NCI-H2081 treated with DMSO at 0.1 percent for 48 hours (cell line): ENCODE results near the gene PKN2.
"Not testable (repeated sequence)": the region's sequence is repeated elsewhere in the genome, so short reads cannot be mapped to it uniquely, and the experiment has no call there.

ENCODE experiments used
- DNase-seq: peaks from one replicate; lab custom pipeline; 2025; lab: John Stamatoyannopoulos, UW

Gene PKN2

DNA sequence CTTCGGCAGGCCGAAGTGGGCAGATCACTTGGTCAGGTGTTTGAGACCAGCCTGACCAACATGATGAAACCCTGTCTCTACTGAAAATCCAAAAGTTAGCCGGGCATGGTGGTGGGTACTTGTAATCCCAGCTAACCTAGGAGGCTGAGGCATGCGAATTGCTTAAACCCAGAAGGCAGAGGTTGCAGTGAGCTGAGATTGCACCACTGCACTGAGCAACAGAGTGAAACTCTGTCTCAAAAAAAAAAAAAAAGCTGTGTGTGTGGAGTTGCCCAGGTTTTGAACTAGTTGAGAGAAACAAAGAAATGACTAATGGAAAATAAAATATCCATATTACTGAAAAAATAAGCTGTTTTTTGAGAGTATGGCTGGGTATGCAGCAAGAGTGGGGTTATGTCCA is 107.1 kb downstream of the PKN2 start:
- no peak for DNase-seq

DNA sequence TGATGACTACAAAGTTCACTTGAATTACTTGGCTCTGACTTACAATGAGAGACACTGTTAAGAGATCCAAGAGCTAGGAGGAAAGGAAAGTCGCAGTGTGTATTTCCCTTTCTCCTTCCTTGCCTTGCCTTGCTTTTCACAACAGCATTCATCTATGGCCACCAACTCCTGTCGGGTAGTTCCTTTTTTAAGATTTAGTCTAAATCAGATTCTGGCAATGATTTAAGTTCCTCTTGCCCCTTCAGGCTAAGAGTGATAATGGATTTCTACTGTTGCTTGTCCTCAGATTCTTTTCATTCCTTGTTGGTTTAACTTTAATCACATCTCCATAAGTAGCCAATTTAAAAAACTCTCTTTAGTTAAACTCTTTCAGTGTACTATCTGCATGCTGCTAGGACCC is 115.4 kb downstream of the PKN2 start:
- no peak for DNase-seq

DNA sequence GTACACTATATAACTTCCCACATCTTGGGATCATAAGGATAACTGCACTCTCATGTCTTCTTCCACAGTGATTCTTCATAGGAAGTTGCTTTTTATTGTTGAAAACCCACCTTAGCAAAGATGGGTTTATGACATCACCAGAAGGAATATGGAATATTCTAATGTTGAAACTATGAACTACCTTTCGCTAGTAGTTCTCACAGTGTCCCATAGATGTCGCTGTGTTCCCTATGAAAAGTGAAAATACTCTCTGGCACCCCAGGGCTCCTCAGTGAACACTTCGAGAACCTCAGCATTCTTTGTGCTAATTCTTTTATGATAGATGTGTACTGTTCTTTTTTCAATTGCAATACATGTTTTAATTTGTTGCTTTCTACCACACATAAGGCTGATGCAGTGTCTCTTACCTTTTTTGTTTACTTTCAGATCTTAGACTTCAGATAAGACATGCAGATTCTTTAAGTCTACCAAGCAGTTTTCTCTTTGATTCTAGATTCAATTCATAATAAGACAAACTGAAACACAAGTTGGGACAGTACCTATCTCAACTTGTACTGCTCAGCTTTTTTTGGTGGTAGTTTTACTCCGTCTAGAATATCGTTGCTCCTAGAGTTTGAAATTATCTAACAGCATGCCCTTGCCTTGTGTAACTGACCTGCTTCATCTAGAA is 116.4 kb downstream of the PKN2 start:
- DNase-seq: no peak

DNA sequence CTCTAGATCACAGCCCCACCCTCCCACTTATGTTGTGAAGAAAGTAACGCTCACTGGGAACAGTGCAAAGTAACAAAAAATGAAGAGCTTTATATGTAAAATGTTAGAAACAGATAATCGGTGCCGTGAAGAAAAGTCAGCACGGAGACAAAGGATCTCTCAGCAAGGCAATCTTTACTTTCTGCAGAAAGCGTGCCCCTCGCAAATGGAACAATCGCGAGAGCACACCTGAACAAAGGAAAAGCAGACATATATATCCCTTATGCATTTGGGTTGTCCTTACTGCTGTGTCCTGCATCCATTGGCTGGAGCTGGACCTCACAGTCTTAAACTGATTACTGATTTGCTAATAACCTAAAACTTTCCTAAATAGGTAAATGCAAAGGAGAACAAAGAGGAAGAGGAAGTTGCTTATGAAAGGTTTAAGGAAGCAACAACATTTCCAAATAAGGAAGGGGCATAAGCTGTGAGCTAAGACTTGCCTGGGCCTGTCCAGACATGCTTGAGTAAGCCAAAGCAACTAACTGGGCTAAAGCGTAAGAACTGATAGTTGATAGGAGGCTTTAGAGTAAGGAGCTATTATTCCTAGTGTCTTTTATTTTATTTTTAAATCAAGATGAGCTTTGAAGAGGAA is 117.6 kb downstream of the PKN2 start:
- DNase-seq: no peak

DNA sequence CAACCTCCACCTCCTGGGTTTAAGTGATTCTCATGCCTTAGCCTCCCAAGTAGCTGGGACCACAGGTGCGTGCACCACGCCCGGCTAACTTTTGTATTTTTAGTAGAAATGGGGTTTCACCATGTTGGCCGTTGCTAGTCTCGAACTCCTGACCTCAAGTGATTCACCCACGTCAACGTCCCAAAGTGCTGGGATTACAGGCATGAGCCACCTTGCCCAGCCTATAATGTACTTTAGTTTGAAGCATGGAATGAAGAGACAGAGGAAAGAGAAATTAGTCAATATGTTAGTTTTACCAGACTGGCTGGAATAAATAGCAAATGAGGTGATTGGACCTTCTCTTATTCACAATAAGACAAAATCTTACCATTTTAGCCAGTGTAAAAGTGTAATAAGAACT is 118.3 kb downstream of the PKN2 start:
- DNase-seq: no peak

DNA sequence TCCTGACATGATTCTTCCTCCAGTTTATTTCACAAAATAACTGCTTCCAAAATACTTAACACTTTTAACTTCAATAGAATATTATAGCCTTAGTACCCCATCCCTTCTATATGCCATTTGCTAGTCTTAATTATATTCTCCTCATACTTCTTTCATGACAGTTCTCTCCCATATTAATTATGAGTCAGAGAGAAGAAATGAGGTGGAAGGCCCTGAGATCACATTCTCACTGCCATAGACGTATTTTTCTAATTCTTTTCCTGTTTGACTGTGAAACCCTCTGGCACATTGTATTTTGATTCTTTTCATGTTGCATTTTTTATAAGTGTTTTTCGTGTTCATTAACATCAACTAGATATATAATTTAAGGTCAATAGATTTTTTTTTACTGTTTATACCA is 118.9 kb downstream of the PKN2 start:
- DNase-seq: no peak

DNA sequence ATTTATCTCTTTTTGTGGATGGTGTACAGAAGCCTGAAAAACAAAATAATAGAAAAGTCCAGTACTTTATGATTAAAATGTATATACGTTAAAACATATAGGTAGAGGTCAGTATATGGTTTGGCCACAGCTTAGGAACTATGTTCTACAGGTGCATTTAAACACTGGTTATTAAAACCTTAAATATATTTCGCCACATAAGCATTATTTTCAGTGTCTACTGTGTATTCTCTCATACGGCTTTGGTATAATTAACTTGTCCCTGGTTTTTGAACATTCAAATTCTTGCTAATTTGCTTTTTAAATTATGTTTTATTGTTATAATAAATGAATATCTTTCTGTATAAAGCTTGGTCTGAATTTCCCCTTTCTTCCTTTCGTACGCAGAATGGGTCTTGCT is 119.4 kb downstream of the PKN2 start:
- DNase-seq: no peak

DNA sequence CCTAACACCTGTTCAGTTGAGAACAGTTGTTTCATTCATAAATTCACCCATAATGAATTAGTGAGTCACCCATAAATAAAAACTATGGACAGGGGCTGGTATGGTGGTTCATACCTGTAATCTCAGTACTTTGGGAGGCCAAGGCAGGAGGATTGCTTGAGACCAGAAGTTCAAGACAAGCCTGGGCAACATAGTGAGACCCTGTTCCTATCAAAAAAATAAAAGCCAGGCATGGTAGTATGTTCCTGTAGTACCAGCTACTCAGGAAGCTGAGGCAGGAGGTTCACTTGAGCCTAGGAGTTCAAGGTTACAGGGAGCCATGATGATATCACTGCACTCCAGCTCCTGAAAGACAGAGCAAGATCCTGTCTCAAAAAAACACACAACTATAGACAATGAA is 128.3 kb downstream of the PKN2 start:
- DNase-seq: no peak

DNA sequence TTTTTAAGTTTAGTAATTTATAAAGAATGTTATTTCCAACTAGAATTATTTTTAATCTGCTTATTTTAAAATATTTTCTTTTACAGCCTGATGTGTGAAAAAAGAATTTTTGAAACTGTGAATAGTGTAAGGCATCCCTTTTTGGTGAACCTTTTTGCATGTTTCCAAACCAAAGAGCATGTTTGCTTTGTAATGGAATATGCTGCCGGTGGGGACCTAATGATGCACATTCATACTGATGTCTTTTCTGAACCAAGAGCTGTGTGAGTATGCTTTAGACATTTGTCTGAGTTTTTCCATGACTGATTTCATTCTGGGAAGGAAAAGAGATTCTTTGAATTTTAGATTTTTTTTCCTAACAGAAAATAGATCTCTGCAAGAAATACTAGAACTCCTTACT is 129.4 kb downstream of the PKN2 start:
- DNase-seq: no peak

DNA sequence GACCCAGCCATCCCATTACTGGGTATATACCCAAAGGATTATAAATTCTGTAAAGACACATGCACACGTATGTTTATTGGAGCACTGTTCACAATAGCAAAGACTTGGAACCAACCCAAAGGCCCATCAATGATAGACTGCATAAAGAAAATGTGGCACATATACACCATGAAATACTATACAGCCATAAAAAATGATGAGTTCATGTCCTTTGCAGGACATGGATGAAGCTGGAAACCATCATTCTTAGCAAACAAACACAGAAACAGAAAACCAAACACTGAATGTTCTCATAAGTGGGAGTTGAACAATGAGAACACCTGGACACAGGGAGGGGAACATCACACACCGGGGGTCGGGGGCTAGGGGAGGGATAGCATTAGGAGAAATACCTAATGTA is 135.6 kb downstream of the PKN2 start:
- DNase-seq: not testable (repeated sequence)

DNA sequence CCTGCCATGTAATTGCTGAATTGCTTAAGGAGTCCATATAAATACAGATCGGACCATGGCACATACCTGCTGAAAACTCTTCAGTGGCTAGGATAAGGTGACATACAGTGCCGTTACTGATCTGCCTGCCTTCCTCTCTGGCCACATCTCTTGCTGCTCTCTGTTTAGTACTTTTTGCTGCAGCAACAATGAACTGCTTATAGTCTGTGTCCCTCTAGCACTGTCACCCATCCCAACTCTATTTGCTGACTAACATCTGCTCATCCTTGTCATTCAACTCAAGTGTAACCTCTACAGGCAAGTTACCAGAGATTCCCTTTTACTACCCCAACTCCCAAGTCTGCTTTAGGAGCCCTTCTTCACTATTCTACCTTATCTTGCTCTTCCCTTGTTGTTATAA is 141.6 kb downstream of the PKN2 start:
- DNase-seq: no peak

DNA sequence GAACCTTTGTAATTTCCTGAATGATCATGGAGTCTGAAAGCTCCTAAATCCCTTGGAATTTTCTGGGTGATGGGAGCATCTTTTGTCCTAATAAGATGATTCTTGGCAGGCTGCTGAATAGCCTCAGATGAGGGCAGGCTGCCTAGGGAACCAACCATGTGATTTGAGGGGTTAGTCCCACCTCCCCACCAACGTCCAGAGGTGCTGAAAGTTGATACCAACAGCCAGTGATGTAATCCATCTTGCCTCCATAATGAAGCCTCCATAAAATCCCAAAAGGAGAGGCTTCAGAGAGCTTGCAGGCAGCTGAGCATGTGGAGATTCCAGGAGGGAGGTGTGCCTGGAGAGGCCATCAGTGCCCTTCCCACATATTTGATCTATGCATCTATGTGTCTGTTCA is 163.6 kb downstream of the PKN2 start:
- no peak for DNase-seq

DNA sequence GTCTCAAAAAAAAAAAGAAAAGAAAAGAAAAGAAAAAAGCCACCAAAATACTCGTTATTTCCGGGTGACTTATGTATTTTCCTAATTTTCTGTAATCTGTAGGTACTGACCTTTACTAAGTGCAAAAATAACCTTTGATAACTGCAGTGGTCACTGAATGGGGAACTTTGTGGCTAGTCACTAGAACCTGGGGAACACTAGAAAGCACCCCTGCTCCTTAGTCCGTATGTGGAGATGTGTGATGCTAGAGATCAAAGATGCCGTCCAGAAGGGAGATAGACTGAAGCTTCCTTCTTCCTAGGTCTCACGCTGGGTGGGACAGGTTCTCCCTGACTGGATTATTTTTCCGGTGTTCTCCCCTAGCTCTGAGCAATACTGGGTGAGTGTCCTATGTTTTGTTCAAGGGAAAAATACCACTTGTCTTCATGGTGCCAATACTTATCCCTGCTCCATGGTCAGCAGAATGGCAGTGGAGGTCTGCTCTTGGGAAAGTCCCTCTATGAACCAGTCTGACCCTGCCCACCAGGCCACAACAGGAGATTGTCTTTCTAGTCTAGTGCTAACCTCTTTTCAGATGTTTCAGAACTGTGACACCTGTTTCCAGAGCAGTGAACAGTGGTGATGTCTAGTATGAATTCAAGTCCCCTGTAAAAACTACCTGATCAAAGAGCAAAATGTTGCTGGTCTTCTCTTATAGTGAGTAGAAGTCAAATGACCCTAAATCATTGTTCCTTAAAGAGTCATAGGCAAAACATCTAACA is 167.4 kb downstream of the PKN2 start:
- DNase-seq: no peak

DNA sequence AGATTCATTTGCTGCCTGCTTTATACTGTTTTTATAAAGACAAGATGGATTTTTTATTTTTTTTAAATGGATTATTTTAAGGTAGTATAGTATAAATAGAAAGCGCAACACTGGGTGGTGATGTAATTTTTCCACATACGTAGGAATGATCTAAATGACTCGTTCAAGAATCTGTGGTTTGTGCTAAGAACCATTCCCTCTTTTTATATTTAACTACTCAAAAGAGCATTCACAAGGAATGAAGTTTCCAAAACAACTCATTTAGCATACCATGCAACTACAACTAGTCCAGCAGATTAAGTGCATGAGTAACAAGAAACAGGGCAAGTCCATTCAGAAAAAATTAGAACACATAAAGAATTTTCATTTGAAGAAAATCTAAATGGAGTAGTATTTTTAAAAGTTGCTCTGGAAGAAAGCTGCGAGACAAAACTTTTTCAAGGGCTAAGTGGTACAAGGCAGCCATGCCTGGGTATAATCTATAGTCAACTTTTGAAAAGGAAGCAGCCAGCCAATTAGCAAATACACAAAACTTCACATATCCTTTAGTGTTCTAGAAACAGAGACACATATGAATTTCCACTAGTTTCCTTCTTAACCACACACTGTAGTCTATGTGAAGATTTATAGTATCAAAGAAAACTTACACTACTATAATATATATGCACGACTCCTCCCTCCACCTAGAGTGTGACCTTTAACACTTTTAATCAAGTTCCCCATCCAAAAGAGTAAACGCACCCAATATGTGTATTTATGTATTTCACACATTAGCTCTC is 183.9 kb downstream of the PKN2 start:
- DNase-seq: no peak

DNA sequence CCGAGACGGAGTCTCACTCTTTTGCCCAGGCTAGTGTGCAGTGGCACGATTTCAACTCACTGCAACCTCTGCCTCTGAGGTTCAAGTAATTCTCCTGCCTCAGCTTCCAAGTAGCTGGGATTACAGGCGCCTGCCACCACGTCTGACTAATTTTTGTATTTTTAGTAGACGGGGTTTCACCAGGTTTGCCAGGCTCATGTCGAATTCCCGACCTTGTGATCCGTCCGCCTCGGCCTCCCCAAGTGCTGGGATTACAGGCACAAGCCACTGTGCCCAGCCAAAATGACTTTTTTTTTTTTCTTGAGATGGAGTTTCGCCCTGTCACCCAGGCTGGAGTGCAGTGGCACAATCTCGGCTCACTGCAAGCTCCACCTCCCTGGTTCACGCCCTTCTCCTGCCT is 185.6 kb downstream of the PKN2 start:
- not testable (repeated sequence) for DNase-seq

DNA sequence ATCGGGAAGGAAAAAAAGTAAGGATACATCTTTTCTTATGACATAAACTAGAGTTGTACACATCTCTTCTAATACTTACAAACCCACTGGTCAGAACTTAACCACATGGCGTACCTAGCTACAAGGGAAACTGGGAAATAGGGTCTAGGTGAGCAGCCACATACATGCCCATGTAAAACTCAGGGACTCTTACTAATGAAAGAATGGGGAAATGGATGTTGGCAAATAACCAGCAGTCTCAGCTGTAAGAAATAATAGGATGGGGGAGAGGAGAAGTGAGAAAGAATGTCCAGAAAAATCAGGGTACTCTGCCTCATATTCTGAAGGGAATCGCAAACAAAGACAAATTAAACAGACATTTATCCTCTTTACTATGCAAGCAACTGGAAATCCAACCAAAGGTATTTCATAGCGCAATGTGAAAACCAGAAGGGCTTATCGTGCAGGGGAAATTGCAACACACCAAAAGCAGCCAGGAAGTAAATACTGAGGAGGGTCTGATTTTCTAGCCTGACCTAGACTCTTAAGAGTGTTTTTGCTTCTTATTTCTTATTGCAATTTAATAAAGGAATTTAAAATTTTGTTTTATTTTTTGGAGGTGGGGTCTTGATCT is 189.8 kb downstream of the PKN2 start:
- no peak for DNase-seq

DNA sequence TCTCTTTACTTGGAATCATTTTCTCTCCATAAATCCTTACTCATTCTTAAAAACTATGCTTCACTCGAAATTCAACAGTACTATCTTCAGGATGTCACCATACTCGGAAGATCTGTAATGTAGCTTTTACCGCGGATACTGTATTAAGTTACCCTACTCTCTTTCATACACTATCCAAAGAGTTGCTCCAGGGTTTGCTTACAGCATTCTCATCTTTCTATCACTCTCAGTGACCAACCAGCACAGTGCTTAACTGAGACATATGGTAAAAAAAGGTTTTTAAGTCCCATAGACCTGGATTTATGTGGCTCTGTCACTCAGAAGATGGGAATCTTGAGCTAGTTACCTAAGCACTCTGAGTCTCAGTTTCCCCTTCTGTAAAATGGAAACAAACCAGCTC is 191.5 kb downstream of the PKN2 start:
- DNase-seq: no peak

DNA sequence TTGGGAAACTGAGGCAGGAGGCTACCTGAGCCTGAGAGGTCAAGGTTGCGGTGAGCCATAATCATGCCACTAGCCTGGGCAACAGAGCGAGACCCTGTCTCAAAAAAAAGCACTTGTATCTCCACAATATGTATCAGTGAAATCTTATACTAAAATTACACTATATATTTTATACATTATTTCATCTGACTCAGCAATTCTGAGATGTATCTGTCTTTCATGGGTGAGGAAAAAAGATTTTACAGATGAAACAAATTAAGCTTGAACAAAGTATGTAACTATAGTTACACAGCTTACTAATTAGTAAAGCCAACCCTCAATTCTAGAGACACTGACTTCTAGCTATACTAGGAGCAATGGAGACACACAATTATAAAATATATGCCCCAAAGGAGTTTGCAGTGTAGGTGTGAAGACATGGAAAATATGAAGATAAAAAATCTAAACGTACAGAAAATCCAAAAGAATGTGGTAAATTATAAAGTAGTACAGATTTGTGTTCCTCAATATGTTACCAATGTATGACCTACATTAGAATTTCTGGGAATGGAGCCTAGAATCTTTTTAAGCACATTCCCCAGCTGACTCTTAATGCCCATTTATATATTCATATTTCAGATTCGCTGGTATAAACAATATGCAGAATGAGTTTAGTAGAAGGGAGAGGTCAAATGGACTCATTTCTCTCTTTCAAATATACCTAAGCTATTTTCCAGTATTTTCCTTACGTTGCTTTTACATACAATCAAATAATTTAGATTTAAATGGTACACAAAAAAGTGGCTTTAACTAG is 192.7 kb downstream of the PKN2 start:
- no peak for DNase-seq

DNA sequence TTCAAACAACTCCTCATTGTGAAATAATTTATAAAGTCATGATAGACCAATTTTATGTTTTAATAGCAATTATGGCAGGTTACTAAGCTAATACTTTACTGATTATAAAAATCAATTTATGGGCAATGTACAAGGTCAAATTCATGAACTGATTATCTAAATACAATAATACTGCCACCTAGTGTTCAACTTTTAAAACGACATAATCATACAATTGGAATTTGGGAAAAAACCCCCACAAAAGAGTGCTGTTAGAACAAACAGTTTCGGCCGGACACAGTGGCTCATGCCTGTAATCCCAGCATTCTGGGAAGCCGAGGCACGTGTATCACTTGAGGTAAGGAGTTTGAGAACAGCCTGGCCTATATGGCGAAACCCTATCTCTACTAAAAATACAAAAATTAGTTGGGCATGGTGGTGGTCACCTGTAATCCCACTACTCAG is 193.3 kb downstream of the PKN2 start:
- DNase-seq: no peak

DNA sequence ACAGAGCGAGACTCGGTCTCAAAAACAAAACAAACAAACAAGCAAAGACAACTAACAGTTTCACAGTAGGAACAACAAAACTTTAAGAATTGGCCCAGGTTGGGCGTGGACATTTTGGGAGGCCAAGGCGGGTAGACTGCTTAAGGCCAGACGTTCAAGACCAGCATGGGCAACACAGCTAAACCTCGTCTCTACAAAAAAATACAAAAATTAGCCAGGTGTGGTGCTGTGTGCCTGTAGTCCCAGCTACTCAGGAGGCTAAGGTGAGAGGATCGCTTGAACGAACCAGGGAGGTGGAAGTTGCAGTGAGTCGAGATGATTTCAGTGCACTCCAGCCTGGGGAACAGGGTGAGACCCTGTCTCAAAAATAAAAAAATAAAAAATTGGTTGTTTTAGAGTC is 193.8 kb downstream of the PKN2 start:
- DNase-seq: no peak

DNA sequence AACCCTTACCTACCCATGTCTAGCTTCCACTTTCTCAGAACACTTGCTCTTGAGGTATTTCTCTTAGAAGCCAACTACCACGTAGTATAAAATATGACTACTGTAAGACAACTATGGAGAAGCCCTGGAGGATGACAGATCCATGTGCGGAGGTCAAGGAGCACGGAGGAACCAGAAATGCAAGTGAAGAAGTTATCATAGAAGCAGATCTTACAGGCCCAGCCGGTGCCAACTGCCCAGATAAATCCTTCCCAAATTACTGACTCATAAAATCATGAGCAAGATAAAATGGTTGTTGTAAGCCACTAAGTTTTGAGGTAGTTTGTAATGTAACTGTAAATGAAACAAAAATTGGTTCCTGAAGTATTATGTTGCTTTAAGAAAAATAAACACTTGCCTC is 194.7 kb downstream of the PKN2 start:
- no peak for DNase-seq
